ENCODE measurements around the gene MIA.
"Not testable (repeated sequence)": the region's sequence is repeated elsewhere in the genome, so short reads cannot be mapped to it uniquely, and the experiment has no call there.

MIA gene

GRCh38 chr19:40804783-40805242, 29.5 kb downstream of the MIA start:
- Histone ChIP-seq H3K27ac (ENCODE audit: low read depth, low read length) (no peak overlapping the region), H3K4me3 (ENCODE audit: low read depth, low read length) (no peak overlapping the region), H3K27me3 (ENCODE audit: insufficient read depth, low read length) (no peaks in the 10 kb centered on the region), H3K79me2 (ENCODE audit: control insufficient read depth, insufficient read depth, low read length, unreplicated experiment) (peaks cover 66% of the 10 kb centered on the region), H2AFZ (ENCODE audit: low read length, unreplicated experiment) (no peak overlapping the region), H3K36me3 (ENCODE audit: insufficient read depth, low read length) (peaks cover 10% of the 10 kb centered on the region; the same call in 1 of the 2 replicates), H3K4me1 (ENCODE audit: control insufficient read depth, insufficient read depth, low read length, unreplicated experiment) (peaks cover 48% of the 10 kb centered on the region)

- peaks cover 10% of the 10 kb centered on the region; the same call in 1 of the 2 replicates for H3K36me3 ChIP-seq (ENCODE audit: insufficient read depth, low read length)
- peaks cover 52% of the 10 kb centered on the region for H3K4me1 ChIP-seq (ENCODE audit: control insufficient read depth, insufficient read depth, low read length, unreplicated experiment)
- no peak overlapping the region for H3K27ac ChIP-seq (ENCODE audit: low read depth, low read length)
These were observed 30.0 kb downstream of the MIA start for GRCh38 chr19:40805258-40805868.

GRCh38 chr19:40806423-40807146, 31.3 kb downstream of the MIA start:
- H3K4me1 ChIP-seq (ENCODE audit: control insufficient read depth, insufficient read depth, low read length, unreplicated experiment) = peaks cover 41% of the 10 kb centered on the region
- no peak overlapping the region for H2AFZ ChIP-seq (ENCODE audit: low read length, unreplicated experiment)
- H3K4me3 ChIP-seq (ENCODE audit: low read depth, low read length) = no peak overlapping the region
- peak overlapping the region; percentile 57 for H3K27ac ChIP-seq (ENCODE audit: low read depth, low read length)
- H3K79me2 ChIP-seq (ENCODE audit: control insufficient read depth, insufficient read depth, low read length, unreplicated experiment) = peaks cover 50% of the 10 kb centered on the region
- H3K36me3 ChIP-seq (ENCODE audit: insufficient read depth, low read length) = peaks cover 6% of the 10 kb centered on the region; the same call in 1 of the 2 replicates
- H3K27me3 ChIP-seq (ENCODE audit: insufficient read depth, low read length) = no peaks in the 10 kb centered on the region

More at GRCh38 chr19:40805258-40805868, 30.0 kb downstream of the MIA start:
- no peaks in the 10 kb centered on the region for H3K27me3 ChIP-seq (ENCODE audit: insufficient read depth, low read length)
- H3K79me2 ChIP-seq (ENCODE audit: control insufficient read depth, insufficient read depth, low read length, unreplicated experiment) = peaks cover 61% of the 10 kb centered on the region
- H2AFZ ChIP-seq (ENCODE audit: low read length, unreplicated experiment) = no peak overlapping the region
- H3K4me3 ChIP-seq (ENCODE audit: low read depth, low read length) = no peak overlapping the region

- peaks cover 34% of the 10 kb centered on the region for H3K4me1 ChIP-seq (ENCODE audit: control insufficient read depth, insufficient read depth, low read length, unreplicated experiment)
- H3K36me3 ChIP-seq (ENCODE audit: insufficient read depth, low read length) = 0 out of 2 replicates have a peak, but pooled peaks cover 3% of the 10 kb centered on the region
- H2AFZ ChIP-seq (ENCODE audit: low read length, unreplicated experiment) = no peak overlapping the region
- no peaks in the 10 kb centered on the region for H3K27me3 ChIP-seq (ENCODE audit: insufficient read depth, low read length)
- H3K27ac ChIP-seq (ENCODE audit: low read depth, low read length) = peak overlapping the region; percentile 57
- H3K79me2 ChIP-seq (ENCODE audit: control insufficient read depth, insufficient read depth, low read length, unreplicated experiment) = peaks cover 43% of the 10 kb centered on the region
- H3K4me3 ChIP-seq (ENCODE audit: low read depth, low read length) = no peak overlapping the region
These were observed 32.1 kb downstream of the MIA start for GRCh38 chr19:40807147-40808020.

- Histone ChIP-seq H3K36me3 (ENCODE audit: insufficient read depth, low read length) (0 out of 2 replicates have a peak, but pooled peaks cover 3% of the 10 kb centered on the region), H3K4me1 (ENCODE audit: control insufficient read depth, insufficient read depth, low read length, unreplicated experiment) (peaks cover 30% of the 10 kb centered on the region), H3K4me3 (ENCODE audit: low read depth, low read length) (no peak overlapping the region), H3K27ac (ENCODE audit: low read depth, low read length) (no peak overlapping the region), H2AFZ (ENCODE audit: low read length, unreplicated experiment) (no peak overlapping the region), H3K79me2 (ENCODE audit: control insufficient read depth, insufficient read depth, low read length, unreplicated experiment) (peaks cover 37% of the 10 kb centered on the region), H3K27me3 (ENCODE audit: insufficient read depth, low read length) (no peaks in the 10 kb centered on the region)
These were observed 32.7 kb downstream of the MIA start for GRCh38 chr19:40808021-40808325.

GRCh38 chr19:40808497-40808896, 33.2 kb downstream of the MIA start:
- no peak overlapping the region for H2AFZ ChIP-seq (ENCODE audit: low read length, unreplicated experiment)
- H3K4me1 ChIP-seq (ENCODE audit: control insufficient read depth, insufficient read depth, low read length, unreplicated experiment) = peaks cover 27% of the 10 kb centered on the region
- H3K79me2 ChIP-seq (ENCODE audit: control insufficient read depth, insufficient read depth, low read length, unreplicated experiment) = peaks cover 32% of the 10 kb centered on the region
- H3K4me3 ChIP-seq (ENCODE audit: low read depth, low read length) = no peak overlapping the region
- H3K36me3 ChIP-seq (ENCODE audit: insufficient read depth, low read length) = 0 out of 2 replicates have a peak, but pooled peaks cover 3% of the 10 kb centered on the region
- no peaks in the 10 kb centered on the region for H3K27me3 ChIP-seq (ENCODE audit: insufficient read depth, low read length)
- H3K27ac ChIP-seq (ENCODE audit: low read depth, low read length) = no peak overlapping the region

- no peak overlapping the region for H2AFZ ChIP-seq (ENCODE audit: low read length, unreplicated experiment)
- peaks cover 23% of the 10 kb centered on the region for H3K4me1 ChIP-seq (ENCODE audit: control insufficient read depth, insufficient read depth, low read length, unreplicated experiment)
- H3K27me3 ChIP-seq (ENCODE audit: insufficient read depth, low read length) = no peaks in the 10 kb centered on the region
- H3K36me3 ChIP-seq (ENCODE audit: insufficient read depth, low read length) = 0 out of 2 replicates have a peak, but pooled peaks cover 3% of the 10 kb centered on the region
- no peak overlapping the region; the same call in 1 of the 2 replicates for H3K27ac ChIP-seq (ENCODE audit: low read depth, low read length)
- peaks cover 23% of the 10 kb centered on the region for H3K79me2 ChIP-seq (ENCODE audit: control insufficient read depth, insufficient read depth, low read length, unreplicated experiment)
- no peak overlapping the region for H3K4me3 ChIP-seq (ENCODE audit: low read depth, low read length)
These were observed 34.2 kb downstream of the MIA start for GRCh38 chr19:40809358-40810086.

GRCh38 chr19:40810160-40810559, 34.8 kb downstream of the MIA start:
- Histone ChIP-seq H3K79me2 (ENCODE audit: control insufficient read depth, insufficient read depth, low read length, unreplicated experiment) (peaks cover 17% of the 10 kb centered on the region), H3K27me3 (ENCODE audit: insufficient read depth, low read length) (no peaks in the 10 kb centered on the region), H3K36me3 (ENCODE audit: insufficient read depth, low read length) (0 out of 2 replicates have a peak, but pooled peaks cover 3% of the 10 kb centered on the region), H3K4me1 (ENCODE audit: control insufficient read depth, insufficient read depth, low read length, unreplicated experiment) (peaks cover 23% of the 10 kb centered on the region), H2AFZ (ENCODE audit: low read length, unreplicated experiment) (no peak overlapping the region), H3K4me3 (ENCODE audit: low read depth, low read length) (no peak overlapping the region), H3K27ac (ENCODE audit: low read depth, low read length) (no peak overlapping the region; the same call in 1 of the 2 replicates)

- not testable (repeated sequence) for H3K36me3 ChIP-seq (ENCODE audit: insufficient read depth, low read length); H3K27me3 ChIP-seq (ENCODE audit: insufficient read depth, low read length); H3K79me2 ChIP-seq (ENCODE audit: control insufficient read depth, insufficient read depth, low read length, unreplicated experiment); H3K27ac ChIP-seq (ENCODE audit: low read depth, low read length); H2AFZ ChIP-seq (ENCODE audit: low read length, unreplicated experiment)
- peak overlapping the region; percentile 60 for H3K4me3 ChIP-seq (ENCODE audit: low read depth, low read length)
- peaks cover 20% of the 10 kb centered on the region for H3K4me1 ChIP-seq (ENCODE audit: control insufficient read depth, insufficient read depth, low read length, unreplicated experiment)
These were observed 35.5 kb downstream of the MIA start for GRCh38 chr19:40810649-40811408.

All from ACC112 (cell line).